B cell (primary cell): Measurements from ENCODE around the gene LRRC15. TPM values are rescaled to one million over a fixed set of nuclear protein-coding genes. Genes with fewer than 3 reads are reported as not detected.

Source experiments
- ATAC-seq: fragments of 200-7000 bp; cut with Tn5 transposase; one replicate; pipeline ENCODE4 v1.10.0; 2021; ENCODE audit warnings: low read depth, mild to moderate bottlenecking, moderate number of reproducible peaks, moderate library complexity
- CTCF ChIA-PET: fragments of 350-600 bp; sonication (Branson Sonifier 250); formaldehyde crosslinking; loops from one replicate; lab custom pipeline; 2021; ENCODE audit warnings: antibody characterized with exemption, inconsistent platforms; lab: Charles Lee
- POLR2A ChIA-PET: fragments of 350-600 bp; sonication (Branson Sonifier 250); formaldehyde crosslinking; loops from one replicate; lab custom pipeline; 2021; ENCODE audit warnings: antibody characterized with exemption; lab: Charles Lee
- DNase-seq: peaks from one replicate; pipeline ENCODE4 v3.0.0; 2013
- H2AFZ ChIP-seq: 2 replicates; pipeline ENCODE4 v1.6.1; 2012; ENCODE audit warnings: mild to moderate bottlenecking, low read depth, low read length; ENCODE audit not compliant: insufficient read depth, poor library complexity, severe bottlenecking
- H3K27ac ChIP-seq, 2 donors: 1 replicate in 1 of 2; 2 replicates in 1 of 2; pipeline ENCODE4 v1.5.1; 2012 to 2013; ENCODE audit warnings: low read length in 2 of 2, mild to moderate bottlenecking in 2 of 2, moderate library complexity in 1 of 2
- H3K27me3 ChIP-seq, 4 experiments: fragments of 200-600 bp in 1 of 4; sonication (generic) in 1 of 4; replicated peaks in 1 of 4; 1 replicate in 2 of 4; 2 replicates in 2 of 4; pipeline versions ENCODE4 v1.6.1 to v1.7.0; 2013 to 2016; ENCODE audit warnings: low read length in 3 of 4, mild to moderate bottlenecking in 2 of 4, mixed read lengths in 1 of 4, moderate library complexity in 1 of 4; ENCODE audit not compliant: insufficient read depth in 4 of 4, control insufficient read depth in 3 of 4; ENCODE audit errors: control extremely low read depth in 1 of 4
- H3K36me3 ChIP-seq, 2 experiments: replicated peaks in 1 of 2; 1 replicate in 1 of 2; 2 replicates in 1 of 2; pipeline versions ENCODE4 v1.6.1 to v1.7.1; 2013; ENCODE audit warnings: low read length in 1 of 2; ENCODE audit not compliant: insufficient read depth in 2 of 2, control insufficient read depth in 1 of 2; ENCODE audit errors: control extremely low read depth in 1 of 2, extremely low read depth in 1 of 2
- H3K4me1 ChIP-seq, 2 donors: fragments of 200-600 bp in 1 of 2; sonication (generic) in 1 of 2; 1 replicate in 1 of 2; 2 replicates in 1 of 2; pipeline versions ENCODE4 v1.5.1 to v1.6.1; 2013 to 2017; ENCODE audit warnings: low read length in 2 of 2; ENCODE audit not compliant: control insufficient read depth in 2 of 2, insufficient read depth in 2 of 2
- H3K4me2 ChIP-seq: replicated peaks from 2 replicates; pipeline ENCODE3; 2012; ENCODE audit warnings: mild to moderate bottlenecking, low read depth, low read length; ENCODE audit not compliant: poor library complexity, severe bottlenecking
- H3K4me3 ChIP-seq, 5 experiments: fragments of 200-600 bp in 1 of 5; sonication (generic) in 1 of 5; 1 replicate in 3 of 5; 2 replicates in 2 of 5; pipeline versions ENCODE4 v1.5.1 to v1.7.0; 2011 to 2016; ENCODE audit warnings: low read length in 4 of 5, mild to moderate bottlenecking in 4 of 5, low read depth in 2 of 5, control low read depth in 1 of 5, moderate library complexity in 1 of 5; ENCODE audit not compliant: insufficient read depth in 1 of 5; ENCODE audit errors: control extremely low read depth in 1 of 5, extremely low read depth in 1 of 5
- H3K79me2 ChIP-seq: fragments of 200-600 bp; sonication (generic); one replicate; pipeline ENCODE4 v1.6.0; 2016; ENCODE audit warnings: low read length; ENCODE audit not compliant: control insufficient read depth, insufficient read depth
- H3K9ac ChIP-seq: fragments of 200-600 bp; sonication (generic); 2 replicates; pipeline ENCODE4 v1.6.1; 2017; ENCODE audit warnings: mild to moderate bottlenecking, low read length, moderate library complexity
- H3K9me3 ChIP-seq, 3 donors: one replicate each; pipeline versions ENCODE4 v1.6.1 to v1.7.1; 2013; ENCODE audit warnings: low read length in 2 of 3; ENCODE audit not compliant: control insufficient read depth in 2 of 3, insufficient read depth in 1 of 3; ENCODE audit errors: control extremely low read depth in 1 of 3
- H4K20me1 ChIP-seq: 2 replicates; pipeline ENCODE4 v1.6.0; 2012; ENCODE audit warnings: mild to moderate bottlenecking, low read length; ENCODE audit not compliant: insufficient read depth, control insufficient read depth, poor library complexity, severe bottlenecking
- H3K27ac Mint-ChIP-seq: one replicate; pipeline ENCODE4 v1.8.0; 2021; ENCODE audit warnings: mixed read lengths
- H3K27me3 Mint-ChIP-seq: one replicate; pipeline ENCODE4 v1.8.0; 2021; ENCODE audit warnings: mixed read lengths
- H3K4me1 Mint-ChIP-seq: one replicate; pipeline ENCODE4 v1.8.0; 2021; ENCODE audit warnings: mixed read lengths
- H3K4me3 Mint-ChIP-seq: one replicate; pipeline ENCODE4 v1.8.0; 2021; ENCODE audit warnings: mixed read lengths
- H3K9me3 Mint-ChIP-seq: one replicate; pipeline ENCODE4 v1.8.0; 2022; ENCODE audit warnings: mixed read lengths; ENCODE audit not compliant: insufficient read depth
- EZH2 ChIP-seq: IDR thresholded peaks from 2 replicates; pipeline ENCODE4 v1.6.1; 2012; ENCODE audit warnings: borderline replicate concordance, low read depth, mild to moderate bottlenecking, moderate library complexity, low read length; ENCODE audit not compliant: insufficient read depth, poor library complexity, severe bottlenecking
- WGBS: methylation state at CpG from one replicate; pipeline ENCODE4 v1.1.5; 2013; ENCODE audit warnings: missing lambda C conversion rate; ENCODE audit not compliant: insufficient coverage; 5-methylcytosine and 5-hydroxymethylcytosine counted together
- intact Hi-C: fragments of 100-400 bp; cut with micrococcal nuclease; formaldehyde crosslinking; loops from one replicate; pipeline ENCODE4 v1.10.0; 2022
- polyA plus RNA-seq: library from polyadenylated mRNA; depleted of rRNA; stranded (reverse); fragments of >200 nt; gene quantifications from 2 replicates; pipeline ENCODE4 v1.2.3, GENCODE V29; 2012
- total RNA-seq, 2 donors: library from RNA; stranded (reverse); fragments of 120-200 nt in 1 of 2; gene quantifications; 1 replicate in 1 of 2; 2 replicates in 1 of 2; pipeline versions ENCODE4 v1.2.3 to v1.2.4, GENCODE V29; 2013 to 2022
- TF ChIP-seq, protein P1 (sequence below): fragments of 200-600 bp; IDR thresholded peaks from one replicate; pipeline ENCODE4 v1.8.0; 2022; ENCODE audit warnings: antibody characterized with exemption, mild to moderate bottlenecking

Gene LRRC15
- total and polyA plus RNA-seq, 2 donors (not counting 1 experiment from before 2014, with no cell fraction given), result not detected

DNA sequence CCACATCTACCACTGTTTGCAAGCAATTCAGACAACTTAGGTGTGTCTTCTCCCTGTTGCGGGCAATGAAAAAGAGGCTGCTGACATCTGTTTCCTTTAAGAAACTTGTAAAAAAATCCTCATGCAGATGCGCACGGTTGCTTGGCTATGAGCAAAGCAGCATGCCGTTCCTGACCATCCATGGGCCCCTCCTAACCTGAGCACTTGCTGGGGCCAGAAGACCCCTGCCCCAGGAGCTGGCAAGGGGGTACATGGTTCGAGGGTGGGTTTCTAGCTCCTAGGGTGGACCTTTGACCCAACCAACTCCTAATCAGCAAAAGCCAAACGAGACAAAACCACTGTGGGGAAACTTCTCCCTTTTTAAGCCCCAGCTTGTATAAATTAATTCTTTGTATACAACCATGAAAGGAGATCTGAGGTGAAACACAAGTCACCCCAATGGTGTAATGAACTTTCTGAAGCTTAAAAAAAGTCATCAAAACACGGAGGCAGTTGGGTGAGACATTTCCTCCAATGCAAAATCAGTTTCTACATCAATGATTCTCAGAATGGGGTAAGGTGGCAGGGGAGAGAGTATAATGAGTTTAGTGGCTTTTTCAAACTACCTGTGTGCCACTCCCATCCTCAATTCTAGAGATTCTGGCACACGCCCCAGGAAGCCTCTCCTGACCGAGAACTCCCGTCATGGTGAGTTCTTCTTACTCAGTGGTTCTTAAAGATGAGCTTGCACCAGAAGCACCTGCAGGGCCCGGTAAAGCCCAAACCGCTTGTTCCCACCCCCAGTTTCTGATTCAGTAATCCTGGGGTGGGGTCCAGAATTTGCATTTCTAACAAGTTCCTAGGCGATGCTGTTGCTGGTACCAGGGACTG lies 62.5 kb downstream of the LRRC15 start:
- peak overlapping the region; percentile 71 for H3K4me3 Mint-ChIP-seq
- intact Hi-C loops, result loop anchor here (1.0 to 10.0 kb wide), 7 partner anchors 8 to 432 kb away; no protein-coding TSS in a partner anchor
- H3K27ac Mint-ChIP-seq, result peak overlapping the region; percentile 91
- Histone ChIP-seq H3K4me2 (peak overlapping the region; percentile 92), H3K4me1 (peaks cover 50 to 61% of the 10 kb centered on the region in 2 donors), H3K79me2 (no peaks in the 10 kb centered on the region), H3K27me3 (peaks cover 0 to 7% (median 2%) of the 10 kb centered on the region in 4 experiments), H3K9ac (peak overlapping the region; percentile 51), H3K9me3 (peaks cover 0 to 17% (median 6%) of the 10 kb centered on the region in 3 donors), H4K20me1 (peaks cover 5% of the 10 kb centered on the region), H2AFZ (no peak overlapping the region), H3K27ac (peak overlapping the region; percentile 95 to 98), H3K4me3 (peak overlapping the region in 4 of 5 experiments; percentile 9 to 57 (median 22)), H3K36me3 (no peaks in the 10 kb centered on the region)
- peaks cover 9% of the 10 kb centered on the region for H3K27me3 Mint-ChIP-seq
- ChIA-PET CTCF (interaction anchor here (0.6 to 4.1 kb wide), 8 partner anchors 9 to 641 kb away, joined by 3 to 47 read pairs (median 6); partner anchors contain the start of gene HES1), POLR2A (interaction anchor here (0.6 to 1.7 kb wide), 7 partner anchors 9 to 205 kb away, joined by 3 to 13 read pairs (median 3); partner anchors contain the start of gene HES1)
- peak; percentile 68 for ATAC-seq
- no peaks in the 10 kb centered on the region for H3K9me3 Mint-ChIP-seq
- WGBS, result 0% methylated on average over 6 of the region's 13 CpGs
- TF ChIP-seq EZH2, result no peak
- TF ChIP-seq, protein P1, sequence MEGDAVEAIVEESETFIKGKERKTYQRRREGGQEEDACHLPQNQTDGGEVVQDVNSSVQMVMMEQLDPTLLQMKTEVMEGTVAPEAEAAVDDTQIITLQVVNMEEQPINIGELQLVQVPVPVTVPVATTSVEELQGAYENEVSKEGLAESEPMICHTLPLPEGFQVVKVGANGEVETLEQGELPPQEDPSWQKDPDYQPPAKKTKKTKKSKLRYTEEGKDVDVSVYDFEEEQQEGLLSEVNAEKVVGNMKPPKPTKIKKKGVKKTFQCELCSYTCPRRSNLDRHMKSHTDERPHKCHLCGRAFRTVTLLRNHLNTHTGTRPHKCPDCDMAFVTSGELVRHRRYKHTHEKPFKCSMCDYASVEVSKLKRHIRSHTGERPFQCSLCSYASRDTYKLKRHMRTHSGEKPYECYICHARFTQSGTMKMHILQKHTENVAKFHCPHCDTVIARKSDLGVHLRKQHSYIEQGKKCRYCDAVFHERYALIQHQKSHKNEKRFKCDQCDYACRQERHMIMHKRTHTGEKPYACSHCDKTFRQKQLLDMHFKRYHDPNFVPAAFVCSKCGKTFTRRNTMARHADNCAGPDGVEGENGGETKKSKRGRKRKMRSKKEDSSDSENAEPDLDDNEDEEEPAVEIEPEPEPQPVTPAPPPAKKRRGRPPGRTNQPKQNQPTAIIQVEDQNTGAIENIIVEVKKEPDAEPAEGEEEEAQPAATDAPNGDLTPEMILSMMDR, result no peak
- peaks cover 53% of the 10 kb centered on the region for H3K4me1 Mint-ChIP-seq
- peak; percentile 89 for DNase-seq
